MM.1S (cell line): ENCODE measurements around the gene MAD1L1.
"Not testable (repeated sequence)": the region's sequence is repeated elsewhere in the genome, so short reads cannot be mapped to it uniquely, and the experiment has no call there.

Experiments used
- EZH2phosphoT487 ChIP-seq: fragments of 300-600 bp; sonication (generic); IDR thresholded peaks from 2 replicates; pipeline ENCODE4 v1.6.1; 2018; ENCODE audit warnings: antibody characterized with exemption, low read length
- TF ChIP-seq, protein P1 (sequence below): fragments of 300-600 bp; sonication (generic); IDR thresholded peaks from 2 replicates; pipeline ENCODE4 v1.5.1; 2016; ENCODE audit warnings: antibody characterized with exemption, low read length, mixed read lengths

DNA sequence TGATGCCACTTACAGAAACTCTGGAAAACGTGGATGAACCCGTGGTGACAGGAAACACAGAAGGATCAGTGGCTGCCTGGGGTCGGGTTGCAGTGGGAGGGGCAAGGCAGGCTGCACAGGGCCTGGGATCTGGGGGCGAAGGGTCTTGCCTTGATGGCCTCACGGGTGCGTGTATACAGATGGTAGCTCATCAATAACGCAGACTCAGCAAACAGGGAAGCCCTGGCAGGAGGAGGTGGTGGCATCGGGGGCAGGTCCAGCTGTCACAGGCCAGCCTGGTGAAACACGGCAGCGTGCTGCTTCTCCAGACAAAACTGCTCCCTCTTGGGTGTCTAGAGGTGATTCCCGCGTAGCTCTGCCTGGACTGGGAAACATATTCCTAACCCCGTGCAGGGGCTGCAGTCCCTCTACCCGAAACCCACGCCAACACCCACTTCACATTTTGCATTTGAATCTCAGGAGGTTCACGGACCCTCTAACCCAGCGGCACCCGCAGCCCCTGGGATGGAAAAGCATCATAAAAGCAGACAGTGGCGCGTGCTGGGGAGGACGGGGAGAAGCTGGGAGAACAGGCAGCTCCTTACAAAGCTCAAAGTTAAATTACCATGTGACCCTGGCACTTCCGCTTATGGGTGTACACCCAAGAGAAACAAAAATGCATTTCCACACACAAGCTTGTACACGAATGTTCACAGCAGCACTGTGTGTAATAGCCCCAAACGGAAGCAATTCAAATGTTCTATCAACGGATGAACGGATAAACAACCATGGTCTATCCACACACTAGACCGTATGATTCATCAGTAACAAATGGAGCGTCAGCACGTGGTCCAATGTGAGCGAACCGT is 394.8 kb downstream of the MAD1L1 start:
- TF ChIP-seq, protein P1, sequence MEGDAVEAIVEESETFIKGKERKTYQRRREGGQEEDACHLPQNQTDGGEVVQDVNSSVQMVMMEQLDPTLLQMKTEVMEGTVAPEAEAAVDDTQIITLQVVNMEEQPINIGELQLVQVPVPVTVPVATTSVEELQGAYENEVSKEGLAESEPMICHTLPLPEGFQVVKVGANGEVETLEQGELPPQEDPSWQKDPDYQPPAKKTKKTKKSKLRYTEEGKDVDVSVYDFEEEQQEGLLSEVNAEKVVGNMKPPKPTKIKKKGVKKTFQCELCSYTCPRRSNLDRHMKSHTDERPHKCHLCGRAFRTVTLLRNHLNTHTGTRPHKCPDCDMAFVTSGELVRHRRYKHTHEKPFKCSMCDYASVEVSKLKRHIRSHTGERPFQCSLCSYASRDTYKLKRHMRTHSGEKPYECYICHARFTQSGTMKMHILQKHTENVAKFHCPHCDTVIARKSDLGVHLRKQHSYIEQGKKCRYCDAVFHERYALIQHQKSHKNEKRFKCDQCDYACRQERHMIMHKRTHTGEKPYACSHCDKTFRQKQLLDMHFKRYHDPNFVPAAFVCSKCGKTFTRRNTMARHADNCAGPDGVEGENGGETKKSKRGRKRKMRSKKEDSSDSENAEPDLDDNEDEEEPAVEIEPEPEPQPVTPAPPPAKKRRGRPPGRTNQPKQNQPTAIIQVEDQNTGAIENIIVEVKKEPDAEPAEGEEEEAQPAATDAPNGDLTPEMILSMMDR, result not testable (repeated sequence)
- TF ChIP-seq EZH2phosphoT487, result not testable (repeated sequence)
